ENCODE data around the gene CCDC167.
"Not testable (repeated sequence)": the region's sequence is repeated elsewhere in the genome, so short reads cannot be mapped to it uniquely, and the experiment has no call there.

CCDC167 gene

DNA sequence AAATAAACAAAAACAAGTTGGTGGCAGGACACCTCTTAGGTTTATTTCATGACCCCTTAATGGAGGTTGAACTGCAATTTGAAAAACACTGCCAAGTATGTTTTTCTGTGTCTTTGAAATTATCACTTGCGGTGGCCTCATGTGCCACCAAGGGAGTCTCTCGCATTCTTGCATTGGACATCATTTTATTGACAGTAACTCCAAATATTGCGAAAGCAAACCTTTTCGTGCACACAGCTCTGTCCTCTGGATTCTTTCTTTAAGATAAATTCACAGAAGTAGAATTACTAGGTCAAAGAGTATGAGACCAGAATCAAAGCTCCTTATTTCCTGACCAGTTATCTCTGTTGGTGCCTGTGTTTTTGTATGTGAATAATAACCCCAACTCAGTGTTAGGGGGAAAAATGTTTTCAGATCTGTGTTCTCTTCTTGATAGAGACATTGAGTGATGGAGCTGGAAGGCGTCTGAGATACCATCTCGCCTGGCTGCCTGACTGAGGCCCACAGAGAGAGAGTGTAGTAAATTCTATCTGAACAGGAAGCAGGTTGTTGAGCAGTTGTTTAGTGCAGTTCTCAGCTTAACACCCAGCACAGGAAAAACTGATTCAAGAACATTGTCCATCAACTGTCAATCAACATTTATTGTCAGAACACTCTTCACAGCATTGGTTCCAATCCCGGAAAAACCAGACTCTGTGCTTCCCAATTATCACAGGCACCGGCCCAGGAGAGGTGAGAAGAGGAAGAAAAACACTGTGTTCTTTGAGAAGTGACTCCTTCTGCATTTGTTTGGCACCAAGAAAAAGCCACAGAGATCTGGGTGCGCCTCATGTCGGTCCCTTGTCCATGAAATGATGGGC lies 2.2 kb upstream of the CCDC167 start:
- Histone ChIP-seq H2AK5ac (ENCODE audit: low read length, severe bottlenecking) (no peak overlapping the region), H3K4ac (ENCODE audit: low read depth in 1 of 2, low read length in 2 of 2) (no peak overlapping the region), H3K9me3 (ENCODE audit: control insufficient read depth, low read length) (no peaks in the 10 kb centered on the region), H4K8ac (ENCODE audit: low read length) (no peak overlapping the region), H3K4me3 (ENCODE audit: insufficient read depth in 1 of 2, low read depth in 1 of 2, low read length in 2 of 2) (no peak overlapping the region), H3K27ac (ENCODE audit: low read length, poor library complexity, severe bottlenecking) (no peak overlapping the region), H3K9ac (ENCODE audit: low read length) (no peak overlapping the region), H3K4me2 (ENCODE audit: low read length, poor library complexity, severe bottlenecking) (no peak overlapping the region), H3K79me1 (replicated peaks; ENCODE audit: low read length, poor library complexity, severe bottlenecking) (peaks cover 10% of the 10 kb centered on the region), H2AFZ (ENCODE audit: low read depth, low read length) (no peak overlapping the region), H3K23ac (ENCODE audit: low read length in 2 of 2) (no peak overlapping the region), H2BK12ac (ENCODE audit: low read length in 2 of 2) (no peak overlapping the region), H2BK5ac (ENCODE audit: low read depth, low read length, poor library complexity, severe bottlenecking) (no peak overlapping the region), H3K36me3 (ENCODE audit: control insufficient read depth in 1 of 2, insufficient read depth in 2 of 2, low read depth in 1 of 2, low read length in 2 of 2) (no peaks in the 10 kb centered on the region), H4K91ac (ENCODE audit: low read length) (no peak overlapping the region), H3K18ac (ENCODE audit: low read depth in 1 of 2, low read length in 2 of 2) (no peak overlapping the region), H2BK15ac (ENCODE audit: low read depth, poor library complexity, severe bottlenecking) (no peak overlapping the region), H3K27me3 (ENCODE audit: control insufficient read depth in 1 of 2, insufficient read depth in 1 of 2, low read length in 2 of 2) (peaks cover 33 to 36% of the 10 kb centered on the region in 2 experiments), H3K4me1 (ENCODE audit: control insufficient read depth, insufficient read depth, low read depth, low read length) (no peaks in the 10 kb centered on the region), H3K14ac (ENCODE audit: low read length in 2 of 2) (no peak overlapping the region), H2BK120ac (ENCODE audit: low read depth, low read length) (no peak overlapping the region)
- DNase-seq: no peak
- 61% methylated on average over 8 of the region's 10 CpGs for WGBS

DNA sequence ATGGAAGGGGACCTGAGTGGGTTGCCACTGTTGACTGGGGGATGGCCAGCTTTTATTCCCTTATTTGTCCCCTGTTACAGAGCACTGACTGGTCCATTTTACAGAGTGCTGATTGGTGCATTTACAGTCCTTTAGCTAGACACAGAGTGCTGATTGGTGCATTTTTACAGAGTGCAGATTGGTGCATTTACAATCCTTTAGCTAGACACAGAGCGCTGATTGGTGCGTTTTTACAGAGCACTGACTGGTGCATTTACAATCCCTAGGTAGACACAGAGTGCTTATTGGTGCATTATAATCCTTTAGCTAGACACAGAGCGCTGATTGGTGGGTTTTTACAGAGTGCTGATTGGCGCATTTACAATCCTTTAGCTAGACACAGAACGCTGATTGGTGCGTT lies 1.2 kb upstream of the CCDC167 start:
- WGBS: 98% methylated on average over 6 of the region's 6 CpGs
- H3K9ac ChIP-seq (ENCODE audit: low read length); H3K27ac ChIP-seq (ENCODE audit: low read length, poor library complexity, severe bottlenecking); H2BK5ac ChIP-seq (ENCODE audit: low read depth, low read length, poor library complexity, severe bottlenecking); H2BK12ac ChIP-seq (ENCODE audit: low read length in 2 of 2); H2BK15ac ChIP-seq (ENCODE audit: low read depth, poor library complexity, severe bottlenecking); H3K36me3 ChIP-seq (ENCODE audit: control insufficient read depth in 1 of 2, insufficient read depth in 2 of 2, low read depth in 1 of 2, low read length in 2 of 2); H3K14ac ChIP-seq (ENCODE audit: low read length in 2 of 2); H2AFZ ChIP-seq (ENCODE audit: low read depth, low read length); H3K23ac ChIP-seq (ENCODE audit: low read length in 2 of 2); H4K8ac ChIP-seq (ENCODE audit: low read length); H4K91ac ChIP-seq (ENCODE audit: low read length); H3K4me1 ChIP-seq (ENCODE audit: control insufficient read depth, insufficient read depth, low read depth, low read length); DNase-seq; H3K9me3 ChIP-seq (ENCODE audit: control insufficient read depth, low read length); H3K18ac ChIP-seq (ENCODE audit: low read depth in 1 of 2, low read length in 2 of 2); H3K4ac ChIP-seq (ENCODE audit: low read depth in 1 of 2, low read length in 2 of 2); H3K4me2 ChIP-seq (ENCODE audit: low read length, poor library complexity, severe bottlenecking); H2AK5ac ChIP-seq (ENCODE audit: low read length, severe bottlenecking); H3K4me3 ChIP-seq (ENCODE audit: insufficient read depth in 1 of 2, low read depth in 1 of 2, low read length in 2 of 2); H2BK120ac ChIP-seq (ENCODE audit: low read depth, low read length): not testable (repeated sequence)
- Histone ChIP-seq H3K79me1 (replicated peaks; ENCODE audit: low read length, poor library complexity, severe bottlenecking) (peaks cover 11% of the 10 kb centered on the region), H3K27me3 (ENCODE audit: control insufficient read depth in 1 of 2, insufficient read depth in 1 of 2, low read length in 2 of 2) (peaks cover 24 to 27% of the 10 kb centered on the region in 2 experiments)

DNA sequence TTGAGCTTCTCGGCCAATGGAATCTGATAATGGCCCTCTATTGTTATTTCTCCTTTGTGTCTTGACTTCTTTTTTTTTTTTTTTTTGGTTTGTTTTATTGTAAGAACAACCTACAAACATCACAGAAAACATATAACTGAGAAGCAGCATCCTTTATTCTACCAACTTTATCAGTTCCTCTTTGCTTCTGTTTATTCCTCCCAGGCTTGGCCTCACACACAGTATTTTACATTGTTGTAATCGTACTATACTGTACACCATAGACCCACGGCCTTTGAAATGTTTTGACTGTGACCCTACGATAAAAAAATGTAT lies 558 bp upstream of the CCDC167 start:
- Histone ChIP-seq H4K8ac (ENCODE audit: low read length) (no peak overlapping the region), H4K91ac (ENCODE audit: low read length) (no peak overlapping the region), H3K4me1 (ENCODE audit: control insufficient read depth, insufficient read depth, low read depth, low read length) (no peaks in the 10 kb centered on the region), H2BK15ac (ENCODE audit: low read depth, poor library complexity, severe bottlenecking) (no peak overlapping the region), H3K79me1 (replicated peaks; ENCODE audit: low read length, poor library complexity, severe bottlenecking) (peaks cover 11% of the 10 kb centered on the region), H3K4me3 (ENCODE audit: insufficient read depth in 1 of 2, low read depth in 1 of 2, low read length in 2 of 2) (peak overlapping the region; percentile 18 to 82), H3K23ac (ENCODE audit: low read length in 2 of 2) (no peak overlapping the region), H3K14ac (ENCODE audit: low read length in 2 of 2) (no peak overlapping the region), H3K4ac (ENCODE audit: low read depth in 1 of 2, low read length in 2 of 2) (no peak overlapping the region), H3K36me3 (ENCODE audit: control insufficient read depth in 1 of 2, insufficient read depth in 2 of 2, low read depth in 1 of 2, low read length in 2 of 2) (no peaks in the 10 kb centered on the region), H3K4me2 (ENCODE audit: low read length, poor library complexity, severe bottlenecking) (peak overlapping the region; percentile 61), H3K9me3 (ENCODE audit: control insufficient read depth, low read length) (no peaks in the 10 kb centered on the region), H3K27me3 (ENCODE audit: control insufficient read depth in 1 of 2, insufficient read depth in 1 of 2, low read length in 2 of 2) (peaks cover 18 to 21% of the 10 kb centered on the region in 2 experiments), H2AFZ (ENCODE audit: low read depth, low read length) (peak overlapping the region; percentile 30), H2BK5ac (ENCODE audit: low read depth, low read length, poor library complexity, severe bottlenecking) (no peak overlapping the region), H2BK12ac (ENCODE audit: low read length in 2 of 2) (no peak overlapping the region), H3K18ac (ENCODE audit: low read depth in 1 of 2, low read length in 2 of 2) (no peak overlapping the region), H2AK5ac (ENCODE audit: low read length, severe bottlenecking) (no peak overlapping the region), H3K27ac (ENCODE audit: low read length, poor library complexity, severe bottlenecking) (no peak overlapping the region), H3K9ac (ENCODE audit: low read length) (no peak overlapping the region), H2BK120ac (ENCODE audit: low read depth, low read length) (no peak overlapping the region)
- WGBS: 88% methylated on average over 3 of the region's 4 CpGs
- no peak for DNase-seq

DNA sequence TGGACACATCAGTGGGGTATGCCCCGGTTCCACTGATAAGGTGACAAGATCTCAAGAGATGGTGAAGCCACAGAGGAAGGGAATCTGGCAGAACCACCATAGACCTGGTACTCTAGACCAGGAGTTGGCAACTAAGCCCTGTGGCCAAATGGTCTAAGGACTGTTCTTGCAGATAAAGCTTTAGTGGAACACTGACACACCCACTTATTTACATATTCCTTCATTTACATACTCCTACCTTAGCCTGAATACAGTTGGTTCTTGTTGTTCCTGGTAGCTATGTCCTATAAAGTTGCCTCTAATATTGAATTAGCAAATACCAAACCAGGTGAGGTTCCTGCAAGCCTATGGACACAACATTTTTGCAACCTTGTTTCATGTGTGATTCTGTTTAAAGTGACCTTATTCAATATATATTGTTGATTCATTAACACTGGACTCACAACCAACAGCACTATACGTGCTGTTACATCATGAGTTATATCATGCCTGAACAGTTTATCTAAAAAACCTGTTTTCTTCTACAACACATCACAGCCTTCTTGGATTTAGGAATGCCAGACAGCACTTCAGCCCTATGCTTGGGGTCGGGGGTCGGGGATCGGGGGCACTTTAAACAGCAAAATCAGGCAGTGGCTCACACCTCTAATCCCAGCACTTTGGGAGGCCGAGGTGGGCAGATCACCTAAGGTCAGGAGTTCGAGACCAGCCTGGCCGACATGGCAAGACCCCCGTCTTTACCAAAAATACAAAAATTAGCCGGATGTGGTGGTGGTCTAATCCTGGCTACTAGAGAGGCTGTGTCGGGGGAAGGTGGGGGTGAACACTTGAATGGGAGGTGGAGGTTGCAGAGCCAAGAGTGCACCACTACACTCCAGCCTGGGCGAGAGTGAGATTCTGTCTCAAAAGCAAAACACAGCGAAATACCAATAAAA lies 2.5 kb downstream of the CCDC167 start:
- no peak overlapping the region for H2AK5ac ChIP-seq (ENCODE audit: low read length, severe bottlenecking)
- H3K27me3 ChIP-seq (ENCODE audit: control insufficient read depth in 1 of 2, insufficient read depth in 1 of 2, low read length in 2 of 2): peaks cover under 1 to 2% of the 10 kb centered on the region in 2 experiments
- no peak for DNase-seq
- H2BK12ac ChIP-seq (ENCODE audit: low read length in 2 of 2): no peak overlapping the region
- H3K14ac ChIP-seq (ENCODE audit: low read length in 2 of 2): no peak overlapping the region
- H4K8ac ChIP-seq (ENCODE audit: low read length): no peak overlapping the region
- WGBS: 93% methylated on average over 13 of the region's 13 CpGs
- no peak overlapping the region for H3K4ac ChIP-seq (ENCODE audit: low read depth in 1 of 2, low read length in 2 of 2)
- no peak overlapping the region for H3K27ac ChIP-seq (ENCODE audit: low read length, poor library complexity, severe bottlenecking)
- H2BK5ac ChIP-seq (ENCODE audit: low read depth, low read length, poor library complexity, severe bottlenecking): no peak overlapping the region
- H2BK15ac ChIP-seq (ENCODE audit: low read depth, poor library complexity, severe bottlenecking): no peak overlapping the region
- no peak overlapping the region for H3K4me3 ChIP-seq (ENCODE audit: insufficient read depth in 1 of 2, low read depth in 1 of 2, low read length in 2 of 2)
- H2BK120ac ChIP-seq (ENCODE audit: low read depth, low read length): no peak overlapping the region
- no peaks in the 10 kb centered on the region for H3K9me3 ChIP-seq (ENCODE audit: control insufficient read depth, low read length)
- peaks cover 19% of the 10 kb centered on the region for H3K79me1 ChIP-seq (replicated peaks; ENCODE audit: low read length, poor library complexity, severe bottlenecking)
- H3K4me1 ChIP-seq (ENCODE audit: control insufficient read depth, insufficient read depth, low read depth, low read length): no peaks in the 10 kb centered on the region
- no peak overlapping the region for H3K4me2 ChIP-seq (ENCODE audit: low read length, poor library complexity, severe bottlenecking)
- H3K23ac ChIP-seq (ENCODE audit: low read length in 2 of 2): no peak overlapping the region
- H3K18ac ChIP-seq (ENCODE audit: low read depth in 1 of 2, low read length in 2 of 2): no peak overlapping the region
- H3K9ac ChIP-seq (ENCODE audit: low read length): no peak overlapping the region
- no peak overlapping the region for H2AFZ ChIP-seq (ENCODE audit: low read depth, low read length)
- no peak overlapping the region for H4K91ac ChIP-seq (ENCODE audit: low read length)
- H3K36me3 ChIP-seq (ENCODE audit: control insufficient read depth in 1 of 2, insufficient read depth in 2 of 2, low read depth in 1 of 2, low read length in 2 of 2): no peaks in the 10 kb centered on the region
